SKM-1 (cell line): ENCODE results near the gene LTO1.

Experiments used
- DNase-seq: peaks from one replicate; lab custom pipeline; 2025; ENCODE audit not compliant: unreplicated experiment; lab: John Stamatoyannopoulos, UW

LTO1 gene, protein sequence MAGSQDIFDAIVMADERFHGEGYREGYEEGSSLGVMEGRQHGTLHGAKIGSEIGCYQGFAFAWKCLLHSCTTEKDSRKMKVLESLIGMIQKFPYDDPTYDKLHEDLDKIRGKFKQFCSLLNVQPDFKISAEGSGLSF

DNA sequence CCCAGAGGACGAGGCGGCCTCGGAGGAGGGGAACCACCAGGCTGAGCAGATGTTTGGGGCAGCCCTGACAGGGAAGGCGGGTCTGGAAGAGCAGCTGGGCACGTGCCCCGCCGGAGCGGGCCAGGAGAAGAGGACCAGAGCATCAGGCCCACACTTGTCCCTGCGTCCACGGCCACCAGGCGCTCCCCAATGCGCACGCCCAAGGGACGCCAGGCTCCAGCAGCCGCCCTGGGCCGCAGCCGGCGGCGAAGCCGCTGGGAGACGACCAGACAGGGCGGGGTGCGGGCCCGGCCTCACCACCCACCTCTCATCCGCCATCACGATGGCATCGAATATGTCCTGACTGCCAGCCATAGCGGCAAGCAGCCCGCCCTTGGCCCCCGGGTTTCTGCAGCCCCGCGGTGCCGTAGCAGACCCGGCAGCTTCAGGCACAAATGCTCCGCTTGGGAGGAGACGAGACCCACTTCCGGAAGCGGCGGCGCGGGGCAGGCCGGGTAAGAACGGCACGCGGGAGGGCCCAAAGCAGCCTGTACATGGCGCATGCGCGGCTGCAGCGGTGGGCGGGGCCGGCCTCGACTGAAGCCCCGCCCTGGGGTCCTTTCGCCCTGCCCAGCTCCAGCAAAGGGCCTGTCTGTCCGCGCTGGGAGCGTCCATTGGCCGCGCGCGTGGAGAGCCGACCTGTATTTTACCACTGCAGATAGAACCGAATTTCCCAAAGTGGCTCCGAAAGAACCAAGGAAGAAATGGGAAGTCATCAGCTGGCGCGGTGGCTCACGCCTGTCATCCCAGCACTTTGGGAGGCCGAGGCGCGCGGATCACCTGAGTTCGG lies at the start of gene LTO1:
TSS of gene LTO1 (minus strand) at position 468 of the 829 bp plus-strand sequence. CDS start at position 354, 114 bp downstream.
- DNase-seq = peak; percentile 86

DNA sequence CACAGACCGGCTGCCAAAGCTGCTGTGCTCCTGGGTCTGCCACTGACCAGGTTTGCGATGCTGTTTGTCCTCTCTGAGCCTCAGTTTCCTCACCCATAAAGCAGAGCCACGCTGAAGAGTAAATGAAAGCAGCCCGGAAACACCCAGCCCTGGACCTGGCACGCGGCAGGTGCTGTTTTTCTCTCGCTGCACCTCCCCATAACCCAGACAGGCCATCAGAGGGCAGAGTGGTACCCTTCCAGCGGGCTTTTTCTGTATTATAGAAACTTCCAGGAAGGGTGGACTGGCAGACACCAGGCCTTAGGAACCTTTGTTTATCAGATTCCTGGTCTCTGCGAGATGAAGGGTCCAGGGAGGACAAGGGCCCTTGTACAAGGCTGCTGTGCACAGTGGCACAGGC lies 46.6 kb upstream of the LTO1 start:
- no peak for DNase-seq

DNA sequence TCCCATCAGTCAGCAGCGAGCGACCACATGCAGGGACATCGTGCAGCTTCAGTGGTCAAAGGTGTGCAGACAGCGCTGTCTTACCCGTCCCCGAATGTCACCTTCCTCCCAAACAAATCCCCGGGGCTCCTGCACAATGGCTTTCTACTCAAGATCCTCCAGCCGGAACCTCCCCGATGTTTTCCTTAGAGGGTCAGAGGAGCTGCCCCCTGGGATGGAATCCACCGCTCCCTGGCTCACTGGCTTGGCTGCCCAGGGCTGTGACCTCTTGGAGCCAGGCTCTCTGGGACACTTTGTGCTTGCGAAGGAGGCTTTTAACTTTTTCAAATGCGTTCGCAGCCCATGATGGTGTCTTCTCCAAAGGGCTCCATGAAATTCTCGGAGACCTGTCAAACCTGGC lies 46.0 kb upstream of the LTO1 start:
- DNase-seq = no peak

DNA sequence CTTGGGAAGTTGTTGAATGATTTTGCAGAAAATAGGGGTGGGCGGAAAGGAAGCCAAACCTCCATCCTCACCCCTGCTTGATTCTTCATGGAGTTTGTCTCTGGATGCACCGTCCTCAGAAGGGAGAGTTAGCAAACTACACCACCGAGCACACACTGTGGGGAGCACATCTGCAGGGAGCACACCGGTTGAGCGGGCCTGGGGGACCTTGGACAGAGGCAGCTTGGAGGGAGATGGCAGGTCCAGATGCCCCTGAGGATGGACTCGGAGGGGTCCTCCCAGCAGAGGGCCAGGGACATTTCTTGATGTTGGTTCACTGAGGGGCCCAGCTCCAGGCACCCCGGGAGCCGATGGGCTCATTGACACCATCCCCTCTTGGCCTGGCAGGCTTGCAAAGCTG lies 43.8 kb upstream of the LTO1 start:
- DNase-seq = no peak

DNA sequence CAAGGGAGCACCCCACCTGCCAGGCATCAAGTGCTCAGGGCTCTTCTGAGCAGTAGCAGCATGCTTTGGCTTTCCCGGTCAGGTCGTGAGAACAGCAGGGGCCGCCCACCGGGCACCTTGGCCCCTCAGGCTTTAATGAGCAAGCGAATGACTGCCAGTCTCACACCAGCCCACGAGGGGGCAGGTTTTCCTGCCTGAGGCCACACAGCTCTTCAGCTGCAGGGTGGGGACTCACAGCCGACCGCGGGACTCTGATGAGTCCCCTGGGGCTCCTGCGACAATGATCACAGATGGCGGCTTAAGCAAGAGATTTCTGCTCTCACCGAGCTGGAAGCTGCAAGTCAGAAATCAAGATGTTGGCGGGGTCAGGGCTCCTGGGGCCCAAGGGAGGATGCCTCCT lies 43.0 kb upstream of the LTO1 start:
- DNase-seq = no peak

DNA sequence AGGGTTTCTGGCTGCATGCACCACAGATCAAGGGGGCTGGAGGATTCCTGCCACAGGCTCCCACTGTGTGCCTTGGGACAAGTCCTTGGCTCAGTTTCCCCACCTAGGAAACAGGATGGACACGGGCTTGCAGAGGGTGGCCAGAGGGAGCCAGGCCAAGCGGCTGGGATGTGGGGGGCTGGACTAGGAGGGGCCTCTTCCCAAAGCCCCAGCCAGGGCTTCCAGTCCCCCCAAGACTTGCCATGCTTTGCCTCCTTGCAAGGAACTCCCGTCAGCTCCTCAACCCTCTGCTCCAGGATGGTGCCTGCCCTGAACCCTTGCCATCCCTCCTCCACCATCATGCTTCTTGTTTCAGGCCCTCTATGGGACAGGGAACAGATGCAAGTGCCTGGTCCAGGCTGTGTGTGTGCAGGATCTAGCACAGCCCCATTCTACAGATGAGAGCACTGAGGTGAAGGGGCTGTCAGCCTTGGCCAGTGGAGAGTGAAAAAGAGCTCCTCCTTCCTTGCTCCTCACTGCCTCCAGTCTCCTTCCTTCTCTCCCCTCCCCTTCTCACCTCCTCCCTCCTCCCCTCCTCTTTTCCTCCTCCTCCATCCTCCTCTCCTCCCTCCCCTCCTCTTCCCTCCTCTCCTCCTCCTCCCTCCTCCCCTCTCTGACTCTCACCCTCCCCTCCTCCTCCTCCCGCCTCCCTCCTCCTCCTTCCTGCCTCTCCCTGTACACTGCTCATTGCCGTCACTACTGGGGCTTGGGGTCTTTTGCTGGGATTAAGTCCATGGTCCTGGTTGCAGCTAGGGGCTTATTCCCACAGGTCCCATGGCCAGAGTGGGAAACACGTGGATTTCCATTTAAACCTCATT lies 42.0 kb upstream of the LTO1 start:
- DNase-seq = no peak

DNA sequence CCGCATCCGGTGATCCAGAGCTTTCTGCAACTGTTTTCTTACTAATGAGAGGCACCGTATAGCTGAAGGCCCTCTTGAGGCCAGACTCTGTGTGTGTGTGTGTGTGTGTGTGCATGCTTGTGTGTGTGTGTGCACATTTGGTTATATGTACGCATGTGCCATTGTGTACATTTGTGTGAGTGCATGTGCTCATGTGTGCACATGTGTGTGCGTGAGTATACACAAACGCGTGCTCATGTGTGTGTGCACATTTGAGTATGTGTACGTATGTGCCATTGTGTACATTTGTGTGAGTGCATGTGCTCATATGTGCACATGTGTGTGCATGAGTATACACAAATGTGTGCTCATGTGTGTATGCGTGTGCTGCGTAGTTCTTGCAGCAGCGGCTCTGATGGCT lies 40.9 kb upstream of the LTO1 start:
- DNase-seq = no peak

DNA sequence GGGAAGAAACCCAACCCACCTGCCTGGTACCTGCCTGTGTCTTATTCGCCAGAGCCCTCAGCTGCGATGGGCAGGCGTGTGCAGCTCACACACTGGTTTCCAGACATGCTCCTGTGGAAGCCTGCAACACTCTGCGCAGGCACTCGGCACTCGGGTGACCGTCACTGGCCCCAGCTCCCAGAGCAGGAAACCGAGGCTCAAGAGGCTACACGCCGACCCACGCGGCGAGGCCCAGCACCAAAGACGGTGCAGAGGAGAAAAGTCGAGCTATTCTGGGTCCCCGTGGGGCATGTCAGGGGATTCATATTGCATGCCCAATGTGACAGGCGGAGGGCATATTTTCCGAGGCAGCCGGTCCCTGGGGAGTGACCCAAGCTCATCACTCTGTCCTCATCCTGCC lies 40.3 kb upstream of the LTO1 start:
- DNase-seq = no peak

DNA sequence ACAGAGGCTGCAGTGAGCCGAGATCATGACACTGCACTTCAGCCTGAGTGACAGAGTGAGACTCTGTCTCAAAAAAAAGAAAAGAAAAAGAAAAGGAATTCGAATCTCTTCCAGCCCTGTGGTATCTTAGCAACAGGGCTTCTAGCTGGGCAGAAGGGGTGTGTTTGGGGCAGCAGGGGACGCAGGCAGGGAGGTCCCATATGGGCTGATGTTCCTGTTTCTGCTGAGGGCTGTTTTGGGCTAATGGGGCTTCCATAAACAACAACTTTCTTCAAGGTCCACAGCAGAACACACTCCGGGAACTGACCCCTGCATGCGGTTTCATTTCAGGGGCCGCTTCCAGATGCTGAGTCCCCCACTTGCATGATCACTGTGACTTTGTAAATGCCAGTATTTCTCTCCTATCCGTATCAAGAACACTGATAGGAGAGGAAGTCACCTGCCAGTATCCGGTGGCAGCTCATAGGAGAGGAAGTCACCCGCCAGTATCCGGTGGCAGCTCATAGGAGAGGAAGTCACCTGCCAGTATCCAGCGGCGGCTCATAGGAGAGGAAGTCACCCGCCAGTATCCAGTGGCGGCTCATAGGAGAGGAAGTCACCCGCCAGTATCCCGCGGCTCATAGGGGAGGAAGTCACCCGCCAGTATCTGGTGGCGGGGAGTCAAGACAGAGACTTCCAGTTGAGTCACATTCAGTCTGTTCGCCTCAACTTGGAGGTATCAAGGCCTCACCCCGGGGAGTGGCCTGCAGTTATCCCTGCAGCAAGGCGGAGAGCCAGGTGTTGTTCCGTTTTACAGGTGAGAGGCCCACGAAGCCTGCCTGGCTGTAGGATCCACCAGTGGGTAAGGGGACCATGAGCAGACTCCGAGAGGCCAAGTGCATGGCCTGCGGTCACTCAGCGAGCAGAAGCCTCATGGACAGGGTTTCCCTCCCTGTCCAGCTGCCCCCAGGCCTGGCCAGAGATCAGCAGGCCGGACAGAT lies 37.0 kb upstream of the LTO1 start:
- peak; percentile 6 for DNase-seq

DNA sequence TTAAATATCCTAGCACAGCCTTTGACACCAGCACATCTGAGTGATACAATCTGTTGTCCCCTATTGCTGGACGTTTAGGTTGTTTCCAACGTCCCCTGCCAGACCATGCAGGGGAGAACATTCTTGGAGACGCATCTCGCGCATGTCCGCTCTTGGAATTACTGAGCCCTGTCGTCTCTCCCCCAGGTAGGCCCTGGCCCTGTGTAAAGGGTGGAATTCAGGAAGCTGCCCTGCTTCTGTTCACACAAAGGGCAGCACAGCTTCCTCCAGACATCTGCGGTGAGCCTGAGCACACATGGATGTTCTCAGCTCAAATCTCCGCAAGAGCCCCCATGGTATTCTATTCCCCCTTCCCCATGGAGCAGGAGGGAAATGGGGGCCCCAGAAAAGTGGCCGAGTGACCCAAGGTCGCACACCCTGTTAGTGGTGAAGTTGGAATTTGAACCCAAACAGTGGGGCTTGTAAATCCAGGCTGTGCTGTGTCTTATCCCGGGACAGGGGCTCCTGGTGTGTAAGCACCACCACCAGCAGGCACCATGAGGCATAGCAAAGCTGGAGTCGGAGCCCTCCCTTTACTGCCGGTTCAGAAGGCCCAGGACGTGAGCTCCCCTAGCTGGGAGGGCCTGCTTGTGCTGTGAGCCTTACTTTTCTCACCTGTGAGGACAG lies 33.7 kb upstream of the LTO1 start:
- no peak for DNase-seq

DNA sequence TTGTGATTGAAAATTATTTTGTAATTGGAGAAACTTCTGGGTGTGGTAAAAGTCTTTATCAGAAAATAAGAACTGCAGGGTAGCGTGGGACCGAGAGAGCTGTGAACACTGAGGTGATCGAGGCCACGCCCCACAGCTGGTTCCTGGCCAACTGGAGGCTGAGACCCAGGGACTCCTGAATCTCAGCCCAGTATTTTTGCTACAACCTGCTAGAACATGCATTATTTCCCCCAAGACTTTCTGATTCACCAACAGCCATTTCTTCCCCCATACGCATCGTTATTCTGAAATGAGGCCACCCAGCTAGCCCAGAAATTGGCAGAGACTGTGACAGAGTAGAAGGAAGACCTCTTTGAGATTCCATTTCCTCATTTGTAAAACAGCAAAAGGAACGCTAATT lies 32.0 kb upstream of the LTO1 start:
- no peak for DNase-seq

DNA sequence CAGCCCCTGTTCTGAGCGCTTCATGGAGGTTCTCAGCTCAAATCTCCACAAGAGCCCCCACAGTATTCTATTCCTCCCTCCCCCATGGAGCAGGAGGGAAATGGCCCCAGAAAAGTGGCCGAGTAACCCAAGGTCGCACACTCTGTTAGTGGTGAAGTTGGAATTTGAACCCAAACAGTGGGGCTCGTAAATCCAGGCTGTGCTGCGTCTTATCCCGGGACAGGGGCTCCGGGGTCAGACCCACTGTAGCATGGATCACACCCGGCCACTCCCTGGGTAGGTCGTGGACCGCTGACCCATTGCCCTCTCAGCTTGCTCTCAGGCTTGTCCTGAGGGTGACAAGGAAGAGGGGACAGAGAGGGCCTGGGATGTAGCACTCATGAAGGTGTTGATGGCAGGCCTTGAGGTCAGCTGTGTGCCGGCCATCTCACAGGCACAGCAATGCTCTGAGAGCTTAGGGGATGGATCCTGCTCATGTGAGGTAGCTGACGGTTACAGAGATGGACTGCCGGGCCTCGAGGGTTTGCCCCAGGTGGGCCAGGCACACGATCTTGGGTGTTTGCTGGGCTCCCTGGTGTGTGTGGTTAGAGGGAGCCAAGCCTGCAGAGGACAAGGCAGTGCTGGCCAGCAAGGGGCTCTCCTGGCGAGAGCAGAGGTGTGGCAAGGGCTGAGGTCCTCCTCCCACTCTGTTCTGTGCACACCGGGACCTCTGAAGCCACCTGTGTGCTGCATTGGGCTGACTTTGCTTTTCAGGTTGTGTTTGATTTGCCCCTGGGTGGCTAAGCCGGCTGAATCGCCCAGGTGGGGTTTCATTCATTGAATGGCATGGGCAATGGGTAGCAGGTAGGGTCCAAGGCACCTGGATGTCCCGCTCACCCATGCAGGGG lies 31.0 kb upstream of the LTO1 start:
- no peak for DNase-seq

DNA sequence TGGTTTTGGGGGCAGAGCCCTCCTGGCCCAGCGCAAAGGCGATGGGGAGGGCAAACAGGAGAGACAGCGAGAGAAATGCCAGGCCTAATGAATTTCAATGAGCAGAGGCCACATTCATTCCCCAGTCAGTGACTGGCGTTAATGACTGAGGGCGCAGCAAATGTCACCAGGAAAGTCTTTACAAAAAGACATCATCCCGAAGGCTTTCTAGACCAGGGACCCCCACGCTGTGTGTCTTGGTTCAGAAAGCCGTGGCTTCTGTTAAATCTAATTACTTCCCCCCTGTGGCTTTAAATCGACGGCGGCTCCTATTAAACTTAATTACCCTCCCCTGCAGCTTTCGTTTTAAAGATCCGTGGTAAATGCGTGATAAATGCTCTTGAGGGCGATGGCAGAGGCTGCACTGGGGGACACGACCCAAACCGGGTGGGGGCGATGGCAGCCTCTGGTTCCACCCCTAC lies 30.2 kb upstream of the LTO1 start:
- DNase-seq = no peak

DNA sequence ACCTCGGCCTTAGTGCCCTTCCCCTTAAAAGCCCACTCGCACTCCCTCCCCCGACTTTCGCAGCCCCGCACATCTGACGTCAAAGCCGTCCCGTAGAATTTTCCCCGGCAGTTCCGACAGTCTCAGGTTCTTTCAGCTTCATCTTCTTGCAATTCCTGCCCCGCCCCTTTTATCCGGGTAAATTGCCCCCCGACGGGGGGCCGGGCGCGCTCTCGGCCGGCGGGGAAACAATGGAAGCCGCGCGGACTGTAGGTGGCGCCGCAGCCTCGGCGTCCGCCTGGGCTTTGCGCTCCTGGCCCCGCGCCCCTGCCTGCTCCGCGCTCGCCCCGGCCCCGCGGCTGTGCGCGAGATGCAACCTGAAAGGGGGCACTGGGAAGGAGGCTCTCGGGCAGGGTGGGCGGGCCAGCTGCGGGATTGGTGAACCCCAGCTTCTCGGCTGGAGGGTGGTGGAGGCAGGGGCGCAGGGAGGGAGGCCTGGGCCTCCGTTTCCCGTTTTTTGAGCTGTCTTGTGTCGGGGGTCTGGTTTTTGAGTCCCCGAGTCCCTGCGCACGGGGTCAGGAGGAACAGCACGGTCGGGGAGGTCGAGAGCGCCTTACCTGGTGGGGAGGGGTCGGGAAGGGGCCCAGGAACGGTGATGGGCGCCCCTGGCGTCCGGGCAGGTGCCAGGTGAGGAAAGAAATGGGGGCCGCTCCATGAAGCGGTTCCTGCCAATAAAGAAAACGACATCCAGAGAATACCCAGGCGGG lies 29.5 kb upstream of the LTO1 start:
- DNase-seq = no peak

DNA sequence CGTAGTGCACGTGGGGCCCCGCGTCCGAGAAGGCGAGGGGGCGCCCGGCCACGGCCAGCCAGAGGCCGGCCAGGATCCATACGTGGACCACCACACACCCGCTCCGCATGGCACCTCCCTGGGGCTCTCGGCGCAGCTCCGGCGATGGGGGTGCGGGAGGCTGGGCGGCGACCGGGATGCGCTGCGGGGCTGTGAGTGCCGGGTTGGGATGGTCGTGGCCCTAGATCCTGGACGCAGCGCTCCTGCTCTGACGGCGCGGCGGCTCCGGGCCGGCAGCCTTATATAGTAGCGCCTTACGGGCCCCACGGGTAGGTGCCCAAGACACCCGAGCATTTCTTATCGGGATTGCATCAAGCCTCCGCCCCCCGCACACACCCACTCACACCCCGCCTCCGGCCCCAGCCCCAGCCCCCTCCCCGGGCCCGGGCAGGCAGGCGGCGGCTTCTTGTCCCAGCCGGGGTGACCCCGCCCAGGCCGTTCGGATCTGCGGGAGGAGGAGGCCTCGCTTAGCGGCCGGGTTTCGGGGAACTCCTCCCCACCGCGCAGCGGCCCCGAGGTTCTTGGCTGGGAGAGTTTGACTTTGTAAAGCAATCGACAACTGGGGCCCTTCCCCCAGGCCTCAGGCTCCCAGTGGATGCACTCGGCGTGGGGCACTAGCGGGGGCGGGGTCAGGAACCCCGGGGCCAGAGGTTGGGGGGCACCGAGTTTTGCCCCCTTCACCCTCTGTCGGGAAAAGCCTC lies 28.8 kb upstream of the LTO1 start, which contains the start of gene FGF19:
TSS of gene FGF19 (minus strand) at position 255 of the 740 bp plus-strand sequence. CDS start at position 109, 146 bp downstream.
- DNase-seq = no peak

DNA sequence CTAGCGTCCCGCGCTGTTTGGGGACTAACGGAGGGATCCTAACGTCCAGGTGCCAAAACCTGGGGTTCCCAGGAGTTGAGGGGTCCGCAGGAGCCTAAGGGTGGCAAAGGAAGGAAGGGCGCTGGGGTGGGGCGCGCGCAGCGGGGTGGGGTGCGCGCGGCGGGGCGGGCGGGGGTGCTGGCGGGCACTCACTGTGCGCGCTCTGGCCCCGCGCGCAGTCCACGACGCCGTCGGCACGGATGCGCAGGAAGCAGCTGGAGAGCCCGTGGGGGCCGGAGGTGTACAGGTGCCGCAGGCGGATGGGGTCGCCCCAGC lies 28.3 kb upstream of the LTO1 start:
- DNase-seq = no peak

DNA sequence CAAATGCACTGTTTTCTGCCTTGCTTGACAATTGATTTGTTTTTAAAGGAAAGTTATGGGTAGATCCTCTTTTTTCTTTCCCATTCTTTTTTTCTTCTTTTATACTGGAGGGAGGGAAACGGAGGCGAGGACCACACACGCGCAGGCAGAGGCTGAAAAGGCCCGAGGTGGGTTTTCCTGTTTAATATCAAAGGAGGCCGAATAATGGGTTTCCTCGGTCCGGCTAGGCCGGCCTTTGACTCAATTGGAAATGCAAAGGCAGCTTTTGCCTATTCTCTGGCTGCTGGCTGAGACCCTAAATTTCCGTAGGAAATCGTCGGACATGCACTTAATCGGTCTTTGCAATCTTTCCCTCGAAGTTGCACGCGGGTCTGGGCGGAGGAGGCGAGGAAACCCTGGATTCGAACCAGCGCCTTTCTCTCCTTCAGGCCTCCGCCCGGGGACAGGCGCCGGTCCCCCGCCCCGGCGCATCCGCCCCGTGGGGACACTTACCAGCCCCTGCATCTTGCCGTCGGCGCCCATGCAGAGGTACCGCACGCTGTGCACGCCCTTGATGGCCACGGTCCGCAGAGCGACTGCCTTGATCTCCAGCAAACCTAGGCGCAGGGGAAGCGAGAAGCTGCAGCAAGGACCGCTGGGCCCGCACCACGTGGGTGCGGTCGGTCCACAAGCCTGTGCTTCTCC lies 27.8 kb upstream of the LTO1 start:
- no peak for DNase-seq
